ENCODE data around the gene ZNF512. TPM values are rescaled to one million over a fixed set of nuclear protein-coding genes. Genes with fewer than 3 reads are reported as not detected.

ZNF512 gene
- polyA plus RNA-seq, 2 donors: 5.6 to 6.6 TPM

GRCh38 chr2:27647289-27647688 lies 64.4 kb downstream of the ZNF512 start:
- no peaks in the 10 kb centered on the region for H3K9me3 ChIP-seq (ENCODE audit: control insufficient read depth in 2 of 2, insufficient read depth in 1 of 2, low read depth in 1 of 2, low read length in 1 of 2)
- H3K4me1 ChIP-seq (ENCODE audit: control insufficient read depth in 2 of 2, insufficient read depth in 2 of 2, low read length in 1 of 2): no peaks in the 10 kb centered on the region
- no peak overlapping the region for H3K4me3 ChIP-seq (ENCODE audit: low read depth in 1 of 2, low read length in 2 of 2)
- H3K27ac ChIP-seq (ENCODE audit: low read depth in 2 of 2, low read length in 1 of 2): no peak overlapping the region
- peaks cover 0 to 13% of the 10 kb centered on the region in 2 donors for H3K36me3 ChIP-seq (ENCODE audit: control insufficient read depth in 2 of 2, insufficient read depth in 2 of 2, low read length in 1 of 2)
- H3K27me3 ChIP-seq (ENCODE audit: control insufficient read depth in 1 of 2, insufficient read depth in 2 of 2, low read length in 2 of 2): no peaks in the 10 kb centered on the region

DNA sequence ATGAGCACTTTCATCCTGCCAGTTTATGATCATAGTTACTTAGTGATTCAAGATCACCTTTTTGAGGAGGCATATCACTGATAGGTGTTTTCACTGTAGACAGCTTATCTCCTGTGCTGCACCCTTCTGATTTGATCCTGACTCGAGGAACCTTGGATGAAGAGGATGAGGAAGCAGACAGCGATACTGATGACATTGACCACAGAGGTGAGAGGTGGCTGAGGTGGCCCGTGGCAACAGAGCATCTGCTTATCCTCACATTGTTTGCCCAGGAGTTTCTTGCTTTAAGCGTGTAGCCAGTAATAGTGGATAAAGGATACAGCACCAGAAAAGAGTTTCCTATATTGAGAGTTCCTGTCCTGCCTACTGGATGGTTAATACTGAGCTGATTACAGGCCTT lies 64.9 kb downstream of the ZNF512 start:
- Histone ChIP-seq H3K36me3 (ENCODE audit: control insufficient read depth in 2 of 2, insufficient read depth in 2 of 2, low read length in 1 of 2) (peaks cover 0 to 13% of the 10 kb centered on the region in 2 donors), H3K9me3 (ENCODE audit: control insufficient read depth in 2 of 2, insufficient read depth in 1 of 2, low read depth in 1 of 2, low read length in 1 of 2) (no peaks in the 10 kb centered on the region), H3K4me1 (ENCODE audit: control insufficient read depth in 2 of 2, insufficient read depth in 2 of 2, low read length in 1 of 2) (no peaks in the 10 kb centered on the region), H3K27ac (ENCODE audit: low read depth in 2 of 2, low read length in 1 of 2) (no peak overlapping the region), H3K27me3 (ENCODE audit: control insufficient read depth in 1 of 2, insufficient read depth in 2 of 2, low read length in 2 of 2) (no peaks in the 10 kb centered on the region), H3K4me3 (ENCODE audit: low read depth in 1 of 2, low read length in 2 of 2) (no peak overlapping the region)
- WGBS, 2 donors: 81 to 88% methylated on average over 4 of the region's 4 CpGs

DNA sequence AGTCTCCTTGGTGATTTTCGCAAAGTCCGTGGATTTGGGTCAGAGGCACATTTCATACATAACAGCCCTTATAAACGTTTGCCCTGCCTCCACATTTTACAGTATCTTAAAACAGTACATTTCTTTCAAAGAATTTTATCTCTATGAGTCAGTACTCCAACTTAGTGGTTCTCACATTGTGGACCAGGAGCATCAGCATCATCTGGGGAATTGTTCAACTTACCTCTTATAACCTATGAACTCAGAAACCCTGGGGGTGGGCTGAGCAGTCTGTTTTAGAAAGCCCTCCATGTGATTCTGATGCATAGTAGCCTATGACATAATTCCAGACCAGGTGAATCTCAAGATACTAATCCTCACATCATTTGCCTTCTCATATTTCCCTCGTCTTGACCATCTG lies 68.2 kb downstream of the ZNF512 start:
- 78 to 80% methylated on average over 4 of the region's 4 CpGs for WGBS, 2 donors
- Histone ChIP-seq H3K4me3 (ENCODE audit: low read depth in 1 of 2, low read length in 2 of 2) (no peak overlapping the region), H3K36me3 (ENCODE audit: control insufficient read depth in 2 of 2, insufficient read depth in 2 of 2, low read length in 1 of 2) (peaks cover 2 to 19% of the 10 kb centered on the region in 2 donors), H3K4me1 (ENCODE audit: control insufficient read depth in 2 of 2, insufficient read depth in 2 of 2, low read length in 1 of 2) (no peaks in the 10 kb centered on the region), H3K9me3 (ENCODE audit: control insufficient read depth in 2 of 2, insufficient read depth in 1 of 2, low read depth in 1 of 2, low read length in 1 of 2) (no peaks in the 10 kb centered on the region), H3K27ac (ENCODE audit: low read depth in 2 of 2, low read length in 1 of 2) (no peak overlapping the region), H3K27me3 (ENCODE audit: control insufficient read depth in 1 of 2, insufficient read depth in 2 of 2, low read length in 2 of 2) (no peaks in the 10 kb centered on the region)

- H3K9me3 ChIP-seq (ENCODE audit: control insufficient read depth in 2 of 2, insufficient read depth in 1 of 2, low read depth in 1 of 2, low read length in 1 of 2): no peaks in the 10 kb centered on the region
Observed at GRCh38 chr2:27652341-27652740, 69.5 kb downstream of the ZNF512 start.

GRCh38 chr2:27652790-27653189 lies 69.9 kb downstream of the ZNF512 start:
- 83 to 86% methylated on average over 1 of the region's 1 CpG for WGBS, 2 donors
- no peaks in the 10 kb centered on the region for H3K27me3 ChIP-seq (ENCODE audit: control insufficient read depth in 1 of 2, insufficient read depth in 2 of 2, low read length in 2 of 2)
- H3K4me3 ChIP-seq (ENCODE audit: low read depth in 1 of 2, low read length in 2 of 2): no peak overlapping the region
- H3K4me1 ChIP-seq (ENCODE audit: control insufficient read depth in 2 of 2, insufficient read depth in 2 of 2, low read length in 1 of 2): no peaks in the 10 kb centered on the region
- no peaks in the 10 kb centered on the region for H3K9me3 ChIP-seq (ENCODE audit: control insufficient read depth in 2 of 2, insufficient read depth in 1 of 2, low read depth in 1 of 2, low read length in 1 of 2)
- H3K36me3 ChIP-seq (ENCODE audit: control insufficient read depth in 2 of 2, insufficient read depth in 2 of 2, low read length in 1 of 2): peaks cover 7 to 20% of the 10 kb centered on the region in 2 donors
- H3K27ac ChIP-seq (ENCODE audit: low read depth in 2 of 2, low read length in 1 of 2): no peak overlapping the region

More at GRCh38 chr2:27652341-27652740, 69.5 kb downstream of the ZNF512 start:
- Histone ChIP-seq H3K4me1 (ENCODE audit: control insufficient read depth in 2 of 2, insufficient read depth in 2 of 2, low read length in 1 of 2) (no peaks in the 10 kb centered on the region), H3K4me3 (ENCODE audit: low read depth in 1 of 2, low read length in 2 of 2) (no peak overlapping the region), H3K27me3 (ENCODE audit: control insufficient read depth in 1 of 2, insufficient read depth in 2 of 2, low read length in 2 of 2) (no peaks in the 10 kb centered on the region), H3K36me3 (ENCODE audit: control insufficient read depth in 2 of 2, insufficient read depth in 2 of 2, low read length in 1 of 2) (peaks cover 6 to 20% of the 10 kb centered on the region in 2 donors), H3K27ac (ENCODE audit: low read depth in 2 of 2, low read length in 1 of 2) (no peak overlapping the region)

DNA sequence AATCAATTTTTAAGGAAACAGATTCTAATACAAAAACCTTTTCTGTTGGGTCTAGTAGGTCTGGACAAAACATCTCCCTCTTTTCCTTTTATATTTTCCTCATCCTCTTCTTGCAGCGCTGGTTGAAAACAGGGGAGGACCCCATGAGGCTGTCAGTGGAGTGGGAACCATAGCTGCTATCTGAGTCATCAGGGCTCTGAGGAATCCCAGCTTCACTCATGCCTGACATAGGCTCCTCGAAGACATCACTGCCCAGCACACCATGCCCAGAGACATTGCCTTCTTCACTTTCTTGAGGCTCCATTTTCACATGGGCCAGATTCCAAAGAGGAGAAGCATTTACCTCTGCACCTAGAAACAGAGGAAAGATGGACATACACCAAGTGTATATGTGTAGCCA lies 70.6 kb downstream of the ZNF512 start:
- Histone ChIP-seq H3K27me3 (ENCODE audit: control insufficient read depth in 1 of 2, insufficient read depth in 2 of 2, low read length in 2 of 2) (no peaks in the 10 kb centered on the region), H3K27ac (ENCODE audit: low read depth in 2 of 2, low read length in 1 of 2) (no peak overlapping the region), H3K4me3 (ENCODE audit: low read depth in 1 of 2, low read length in 2 of 2) (no peak overlapping the region), H3K36me3 (ENCODE audit: control insufficient read depth in 2 of 2, insufficient read depth in 2 of 2, low read length in 1 of 2) (peaks cover 7 to 19% of the 10 kb centered on the region in 2 donors), H3K9me3 (ENCODE audit: control insufficient read depth in 2 of 2, insufficient read depth in 1 of 2, low read depth in 1 of 2, low read length in 1 of 2) (no peaks in the 10 kb centered on the region), H3K4me1 (ENCODE audit: control insufficient read depth in 2 of 2, insufficient read depth in 2 of 2, low read length in 1 of 2) (no peaks in the 10 kb centered on the region)
- 81 to 85% methylated on average over 2 of the region's 2 CpGs for WGBS, 2 donors

DNA sequence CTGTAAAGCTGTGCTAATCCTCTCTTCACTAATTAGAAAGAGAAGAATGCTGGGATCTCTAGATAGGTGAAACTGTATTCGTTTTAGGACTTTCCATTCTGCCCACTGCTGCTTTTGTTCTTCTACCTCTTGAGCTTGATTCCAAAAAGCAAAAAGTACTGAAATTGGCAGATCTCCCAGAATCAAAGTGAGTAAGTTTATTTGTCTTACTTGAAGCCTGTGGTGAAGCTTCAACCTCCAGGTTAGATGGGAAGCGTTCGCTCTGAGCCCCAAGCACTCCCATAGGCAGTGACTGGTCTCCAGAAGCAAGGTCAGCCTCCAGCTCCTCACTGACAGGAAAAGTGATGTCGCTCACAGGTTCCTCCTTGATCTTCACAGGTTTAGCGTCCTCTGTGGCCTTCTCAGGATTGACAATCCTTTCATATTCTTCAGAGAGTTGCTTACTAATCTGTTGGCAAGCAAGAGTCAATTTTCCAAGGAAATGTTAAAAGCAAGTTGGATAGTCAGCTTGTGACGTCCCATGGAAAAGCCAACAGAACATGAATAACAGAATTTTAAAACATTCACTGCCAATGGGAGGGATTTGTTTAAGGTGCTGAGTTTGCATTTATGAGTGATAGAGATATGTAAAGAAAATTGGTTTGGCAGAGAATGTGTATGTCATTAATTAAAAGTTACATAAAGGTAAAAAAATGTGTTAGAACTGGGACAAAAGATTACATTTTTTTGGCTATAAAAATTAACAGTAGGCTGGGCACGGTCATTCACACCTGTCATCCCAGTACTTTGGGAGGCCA lies 72.5 kb downstream of the ZNF512 start:
- H3K9me3 ChIP-seq (ENCODE audit: control insufficient read depth in 2 of 2, insufficient read depth in 1 of 2, low read depth in 1 of 2, low read length in 1 of 2): no peaks in the 10 kb centered on the region
- no peaks in the 10 kb centered on the region for H3K27me3 ChIP-seq (ENCODE audit: control insufficient read depth in 1 of 2, insufficient read depth in 2 of 2, low read length in 2 of 2)
- WGBS, 2 donors: 69 to 76% methylated on average over 7 of the region's 7 CpGs
- no peak overlapping the region for H3K27ac ChIP-seq (ENCODE audit: low read depth in 2 of 2, low read length in 1 of 2)
- H3K4me1 ChIP-seq (ENCODE audit: control insufficient read depth in 2 of 2, insufficient read depth in 2 of 2, low read length in 1 of 2): no peaks in the 10 kb centered on the region
- H3K4me3 ChIP-seq (ENCODE audit: low read depth in 1 of 2, low read length in 2 of 2): no peak overlapping the region
- peaks cover 11 to 16% of the 10 kb centered on the region in 2 donors for H3K36me3 ChIP-seq (ENCODE audit: control insufficient read depth in 2 of 2, insufficient read depth in 2 of 2, low read length in 1 of 2)

DNA sequence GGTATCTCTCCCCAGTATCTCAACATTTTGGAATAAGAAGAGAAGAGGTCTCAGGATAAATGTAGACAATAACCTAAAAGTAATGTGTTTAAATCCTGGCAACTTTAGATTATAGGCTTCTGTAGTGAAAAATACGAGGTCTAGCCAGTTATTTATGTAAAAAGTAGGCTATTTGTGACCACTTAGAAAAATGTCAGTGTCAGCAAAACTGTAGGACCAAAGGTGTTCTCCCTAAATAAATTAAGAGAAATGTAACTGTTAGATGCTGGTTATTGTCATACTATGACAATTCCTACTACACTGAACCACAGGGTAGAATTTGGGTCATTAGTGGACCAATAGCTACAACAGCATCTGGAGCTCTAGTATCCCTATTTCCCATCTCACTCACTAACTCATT lies 78.5 kb downstream of the ZNF512 start:
- no peak overlapping the region for H3K27ac ChIP-seq (ENCODE audit: low read depth in 2 of 2, low read length in 1 of 2)
- no peak overlapping the region for H3K4me3 ChIP-seq (ENCODE audit: low read depth in 1 of 2, low read length in 2 of 2)
- no peaks in the 10 kb centered on the region for H3K9me3 ChIP-seq (ENCODE audit: control insufficient read depth in 2 of 2, insufficient read depth in 1 of 2, low read depth in 1 of 2, low read length in 1 of 2)
- no peaks in the 10 kb centered on the region for H3K27me3 ChIP-seq (ENCODE audit: control insufficient read depth in 1 of 2, insufficient read depth in 2 of 2, low read length in 2 of 2)
- 83 to 84% methylated on average over 1 of the region's 1 CpG for WGBS, 2 donors
- no peaks in the 10 kb centered on the region for H3K4me1 ChIP-seq (ENCODE audit: control insufficient read depth in 2 of 2, insufficient read depth in 2 of 2, low read length in 1 of 2)
- H3K36me3 ChIP-seq (ENCODE audit: control insufficient read depth in 2 of 2, insufficient read depth in 2 of 2, low read length in 1 of 2): peaks cover 9 to 14% of the 10 kb centered on the region in 2 donors

- H3K9me3 ChIP-seq (ENCODE audit: control insufficient read depth in 2 of 2, insufficient read depth in 1 of 2, low read depth in 1 of 2, low read length in 1 of 2): no peaks in the 10 kb centered on the region
- H3K27ac ChIP-seq (ENCODE audit: low read depth in 2 of 2, low read length in 1 of 2): peak within 1 kb of the TSS; percentile 86 to 98
- WGBS, 2 donors: 0 to 1% methylated on average over 56 of the region's 56 CpGs
- H3K4me3 ChIP-seq (ENCODE audit: low read depth in 1 of 2, low read length in 2 of 2): peak within 1 kb of the TSS; percentile 81 to 87
- H3K4me1 ChIP-seq (ENCODE audit: control insufficient read depth in 2 of 2, insufficient read depth in 2 of 2, low read length in 1 of 2): no peaks in the 10 kb centered on the region
- peaks cover 7 to 9% of the 10 kb centered on the region in 2 donors for H3K36me3 ChIP-seq (ENCODE audit: control insufficient read depth in 2 of 2, insufficient read depth in 2 of 2, low read length in 1 of 2)
- H3K27me3 ChIP-seq (ENCODE audit: control insufficient read depth in 1 of 2, insufficient read depth in 2 of 2, low read length in 2 of 2): no peaks in the 10 kb centered on the region
Observed at GRCh38 chr2:27663285-27664153, 80.7 kb downstream of the ZNF512 start, which contains the start of the genes SLC4A1AP and SUPT7L. TSS of gene SLC4A1AP (plus strand) at chr2:27663889. CDS start at chr2:27663915, 26 bp downstream. TSS of gene SUPT7L (minus strand) at chr2:27663614. CDS start at chr2:27662192, 1,422 bp downstream.

All from esophagus (tissue), 2 donors.